Thyroid gland (tissue), 4 donors: ENCODE measurements around the gene C12orf76.

ENCODE experiments used
- POLR2A ChIP-seq, 2 donors: fragments of 450-650 bp; IDR thresholded peaks; one replicate each; pipeline ENCODE4 v1.6.1; 2017; ENCODE audit warnings: antibody characterized with exemption in 2 of 2, mild to moderate bottlenecking in 2 of 2, moderate library complexity in 1 of 2
- TF ChIP-seq, protein P1 (sequence below), 6 experiments: fragments of 200-600 bp in 3 of 6; fragments of 450-650 bp in 3 of 6; sonication (generic) in 3 of 6; IDR thresholded peaks; one replicate each; pipeline ENCODE4 v1.5.1; 2016 to 2019; ENCODE audit warnings: antibody characterized with exemption in 6 of 6, mild to moderate bottlenecking in 2 of 6, inconsistent platforms in 1 of 6, moderate library complexity in 1 of 6

DNA sequence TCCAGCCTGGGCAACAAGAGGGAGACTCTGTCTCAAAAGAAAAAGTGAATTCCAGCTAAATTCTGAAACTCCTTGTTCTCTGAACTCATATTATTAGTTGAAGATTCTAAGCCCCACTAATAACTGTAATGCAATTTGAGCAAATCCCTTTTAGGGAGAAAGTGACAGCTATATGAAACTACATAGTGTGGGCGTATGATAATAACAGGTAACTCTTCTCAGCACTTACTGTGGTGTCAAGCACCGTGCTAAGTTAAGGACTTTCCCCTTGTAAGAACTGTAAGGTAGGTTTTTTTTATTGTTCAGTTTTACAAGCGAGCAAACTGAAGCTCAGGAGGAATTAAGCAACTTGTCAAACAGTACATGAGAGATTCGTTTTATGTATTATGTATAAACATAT is 43.7 kb downstream of the C12orf76 start:
- TF ChIP-seq, protein P1, sequence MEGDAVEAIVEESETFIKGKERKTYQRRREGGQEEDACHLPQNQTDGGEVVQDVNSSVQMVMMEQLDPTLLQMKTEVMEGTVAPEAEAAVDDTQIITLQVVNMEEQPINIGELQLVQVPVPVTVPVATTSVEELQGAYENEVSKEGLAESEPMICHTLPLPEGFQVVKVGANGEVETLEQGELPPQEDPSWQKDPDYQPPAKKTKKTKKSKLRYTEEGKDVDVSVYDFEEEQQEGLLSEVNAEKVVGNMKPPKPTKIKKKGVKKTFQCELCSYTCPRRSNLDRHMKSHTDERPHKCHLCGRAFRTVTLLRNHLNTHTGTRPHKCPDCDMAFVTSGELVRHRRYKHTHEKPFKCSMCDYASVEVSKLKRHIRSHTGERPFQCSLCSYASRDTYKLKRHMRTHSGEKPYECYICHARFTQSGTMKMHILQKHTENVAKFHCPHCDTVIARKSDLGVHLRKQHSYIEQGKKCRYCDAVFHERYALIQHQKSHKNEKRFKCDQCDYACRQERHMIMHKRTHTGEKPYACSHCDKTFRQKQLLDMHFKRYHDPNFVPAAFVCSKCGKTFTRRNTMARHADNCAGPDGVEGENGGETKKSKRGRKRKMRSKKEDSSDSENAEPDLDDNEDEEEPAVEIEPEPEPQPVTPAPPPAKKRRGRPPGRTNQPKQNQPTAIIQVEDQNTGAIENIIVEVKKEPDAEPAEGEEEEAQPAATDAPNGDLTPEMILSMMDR (IDR thresholded peaks at IDR 0.05): no peak
- no peak for TF ChIP-seq POLR2A (IDR thresholded peaks at IDR 0.05)
